Cerebellar nuclear complex (tissue), 1 donor: Measurements from ENCODE around the gene CDK17.
"Not testable (repeated sequence)": the region's sequence is repeated elsewhere in the genome, so short reads cannot be mapped to it uniquely, and the experiment has no call there.

Experiments
- DNase-seq, 2 experiments: peaks; one replicate each; lab custom pipeline; 2025; lab: John Stamatoyannopoulos, UW

CDK17 gene

DNA sequence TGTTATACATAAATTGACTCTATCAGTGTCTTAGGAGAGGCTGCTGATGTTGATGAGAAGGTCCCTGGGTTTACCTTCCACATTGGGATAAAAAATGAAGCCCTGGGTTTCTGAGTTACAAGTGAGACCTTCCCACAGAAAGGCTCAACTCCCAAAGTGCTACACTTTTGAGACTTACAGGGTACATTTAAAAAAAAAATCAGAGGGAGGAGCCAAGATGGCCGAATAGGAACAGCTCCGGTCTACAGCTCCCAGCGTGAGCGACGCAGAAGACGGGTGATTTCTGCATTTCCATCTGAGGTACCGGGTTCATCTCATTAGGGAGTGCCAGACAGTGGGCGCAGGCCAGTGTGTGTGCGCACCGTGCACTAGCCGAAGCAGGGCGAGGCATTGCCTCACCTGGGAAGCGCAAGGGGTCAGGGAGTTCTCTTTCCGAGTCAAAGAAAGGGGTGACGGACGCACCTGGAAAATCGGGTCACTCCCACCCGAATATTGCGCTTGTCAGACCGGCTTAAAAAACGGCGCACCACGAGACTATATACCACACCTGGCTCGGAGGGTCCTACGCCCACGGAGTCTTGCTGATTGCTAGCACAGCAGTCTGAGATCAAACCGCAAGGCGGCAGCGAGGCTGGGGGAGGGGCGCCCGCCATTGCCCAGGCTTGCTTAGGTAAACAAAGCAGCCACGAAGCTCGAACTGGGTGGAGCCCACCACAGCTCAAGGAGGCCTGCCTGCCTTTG, 84.3 kb downstream of the CDK17 start:
- DNase-seq = not testable (repeated sequence)

DNA sequence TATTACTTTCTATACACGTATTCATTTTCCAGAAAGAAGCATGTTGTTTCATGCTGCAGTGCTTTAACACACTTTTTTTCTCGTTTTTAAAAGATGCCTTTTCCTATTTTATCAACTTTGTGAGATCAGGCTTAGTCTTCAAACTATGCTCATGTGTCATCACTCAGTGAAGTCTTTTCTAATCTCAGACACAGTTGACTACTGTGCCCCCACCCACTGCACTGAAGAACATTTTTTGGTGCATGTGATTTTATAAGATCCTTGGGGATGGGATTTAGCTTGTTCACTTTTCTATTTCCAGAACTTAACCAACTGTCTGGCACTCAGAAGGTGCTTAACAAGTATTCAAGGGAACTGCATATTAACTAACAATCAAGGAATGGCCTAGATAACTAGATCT, 85.5 kb downstream of the CDK17 start:
- no peak for DNase-seq

DNA sequence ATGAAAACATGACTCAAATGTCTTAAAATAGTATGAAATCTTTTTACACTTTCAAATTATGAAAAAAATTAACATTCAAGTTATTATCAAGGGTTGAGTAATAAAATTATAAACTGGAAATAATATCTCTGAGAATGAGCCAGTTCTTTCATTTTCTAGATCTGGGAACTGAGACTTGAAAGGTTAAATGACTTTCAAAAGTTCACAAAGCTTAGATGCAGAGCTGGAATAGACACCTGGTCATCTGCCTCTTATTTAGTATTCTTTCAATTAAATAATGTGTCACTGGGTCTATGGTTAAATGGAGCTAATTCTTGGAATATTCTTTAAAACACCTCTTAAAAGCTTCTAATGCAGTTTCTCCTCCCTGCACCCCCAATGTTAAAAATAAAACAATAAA, 86.6 kb downstream of the CDK17 start:
- no peak for DNase-seq

DNA sequence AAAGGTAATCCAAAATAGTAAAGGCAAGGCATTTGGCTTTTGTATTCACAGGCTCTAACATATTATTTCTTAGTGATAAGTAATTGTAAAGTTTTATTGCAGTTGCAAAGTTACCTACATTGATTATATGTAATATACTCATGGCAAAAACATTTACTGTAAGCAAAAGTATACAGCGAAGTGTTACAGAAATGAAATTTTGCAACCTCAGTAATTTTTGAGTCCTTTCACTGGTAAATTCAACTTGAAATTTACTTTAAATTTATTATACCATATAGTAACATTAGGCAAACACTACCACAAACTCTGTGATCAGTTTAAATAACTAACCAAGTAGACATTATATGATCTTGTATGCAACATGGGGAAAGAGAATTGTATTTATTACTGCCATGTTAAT, 89.0 kb downstream of the CDK17 start:
- DNase-seq = no peak

DNA sequence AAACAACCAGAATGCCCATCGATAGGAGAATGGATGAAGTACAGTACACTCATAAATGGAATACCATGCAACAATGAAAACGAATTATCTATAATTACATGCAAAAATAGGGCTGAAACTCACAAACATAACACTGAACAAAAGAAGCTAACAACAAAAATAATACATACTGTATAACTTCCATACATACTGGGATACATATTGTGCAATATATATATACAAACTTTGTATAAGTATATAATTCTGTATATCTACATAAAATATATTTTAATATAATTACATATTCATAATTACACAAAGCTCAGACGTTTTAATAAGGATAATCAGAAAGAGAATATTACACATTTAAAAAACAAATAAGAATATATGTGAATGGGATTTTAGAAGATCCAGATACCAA, 90.2 kb downstream of the CDK17 start:
- no peak for DNase-seq

DNA sequence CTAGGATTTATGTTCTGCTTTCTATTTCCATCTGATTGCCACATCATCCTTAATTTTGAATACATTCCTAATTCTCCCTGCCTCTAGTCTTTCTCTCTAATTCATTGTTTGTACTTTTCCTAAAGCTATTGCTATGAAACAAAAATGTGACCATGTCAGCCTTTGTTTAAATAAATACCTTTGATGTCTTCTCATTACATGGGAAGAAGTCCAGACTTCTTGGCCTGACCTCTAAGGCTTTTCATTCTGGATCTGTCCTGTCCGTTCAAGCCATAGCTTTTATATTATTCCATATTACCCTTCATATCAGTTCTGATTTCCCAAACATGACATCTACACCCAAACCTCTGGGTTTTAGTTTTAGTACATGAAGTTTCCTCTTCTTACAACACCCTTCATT, 91.4 kb downstream of the CDK17 start:
- DNase-seq = no peak

DNA sequence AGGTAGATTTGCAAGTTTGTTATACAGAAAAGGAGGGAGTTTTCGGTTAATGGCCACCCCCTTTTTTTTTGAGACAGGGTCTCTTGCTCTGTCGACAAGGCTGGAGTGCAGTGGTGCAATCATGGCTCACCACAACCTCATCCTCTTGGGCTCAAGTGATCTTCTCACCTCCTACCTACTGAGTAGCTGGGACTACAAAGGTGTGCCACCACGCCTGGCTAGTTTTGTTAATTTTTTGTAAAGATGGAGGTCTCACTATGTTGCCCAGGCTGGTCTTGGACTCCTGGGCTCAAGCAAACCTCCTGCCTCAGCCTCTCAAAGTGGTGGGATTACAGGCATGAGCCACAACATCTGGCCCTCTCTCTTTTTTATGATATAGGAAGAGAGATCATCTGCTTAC, 94.6 kb downstream of the CDK17 start:
- DNase-seq = no peak

DNA sequence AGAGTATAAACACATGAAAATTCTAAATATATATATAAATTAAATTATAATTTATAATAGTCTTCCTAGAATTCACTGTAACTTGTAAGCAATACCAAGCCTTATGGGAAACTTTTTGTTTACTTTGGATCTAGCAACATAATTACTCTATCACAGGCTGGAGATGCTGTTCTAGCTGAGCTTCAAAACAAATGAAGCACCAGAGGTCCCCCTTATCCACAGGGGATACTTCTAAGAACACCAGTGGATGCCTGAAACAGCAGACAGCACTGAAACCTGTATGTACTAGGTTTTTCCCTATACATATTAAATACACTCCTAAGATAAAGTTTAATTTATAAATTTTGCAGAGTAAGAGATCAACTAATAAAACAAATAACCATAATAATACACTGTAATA, 96.6 kb downstream of the CDK17 start:
- no peak for DNase-seq

DNA sequence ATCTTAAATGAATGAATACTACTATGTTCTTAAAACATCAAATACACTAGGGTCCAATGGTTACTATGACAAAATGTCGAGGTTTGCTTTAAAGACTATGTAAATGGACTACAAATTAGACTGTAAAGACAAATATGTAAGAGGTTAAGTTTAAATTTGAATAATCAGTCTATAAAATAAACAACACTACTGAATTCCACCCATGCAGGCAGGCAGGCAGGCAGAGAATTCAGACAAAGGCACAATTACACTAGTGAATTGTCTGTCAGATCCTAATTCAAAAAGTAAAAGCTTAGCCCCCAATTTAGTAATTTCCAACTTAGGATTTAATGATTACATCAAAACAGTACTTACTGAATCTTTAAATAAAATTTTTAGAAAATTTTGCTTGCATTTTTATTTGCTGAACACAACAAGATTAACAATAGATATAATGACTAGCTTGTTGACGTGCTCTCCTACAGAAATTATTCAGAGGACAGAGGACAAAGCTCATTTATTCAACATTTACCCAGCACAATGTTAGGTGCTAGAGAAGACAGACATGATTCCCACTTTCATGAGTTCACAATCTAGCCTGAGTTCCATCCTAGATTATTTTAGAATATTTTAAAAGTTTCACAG, 97.4 kb downstream of the CDK17 start:
- no peak for DNase-seq

DNA sequence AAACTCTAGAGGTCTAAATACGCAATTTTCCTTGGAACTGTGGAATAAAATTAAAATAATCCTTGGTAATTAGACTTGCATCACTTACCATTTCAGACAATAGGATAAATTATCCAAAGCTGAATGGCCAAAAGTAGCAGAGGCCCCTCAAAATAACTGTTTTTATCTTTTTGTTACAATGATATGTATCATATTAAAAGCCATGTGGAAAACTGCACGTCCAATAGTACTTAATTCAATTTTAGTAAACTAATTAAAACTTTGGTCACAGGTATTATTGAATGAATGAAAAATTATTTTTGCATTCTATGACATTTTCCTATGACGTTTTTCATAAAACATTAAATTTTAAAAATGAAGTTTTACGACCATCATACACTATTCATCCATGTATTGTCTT, 98.5 kb downstream of the CDK17 start:
- no peak for DNase-seq

DNA sequence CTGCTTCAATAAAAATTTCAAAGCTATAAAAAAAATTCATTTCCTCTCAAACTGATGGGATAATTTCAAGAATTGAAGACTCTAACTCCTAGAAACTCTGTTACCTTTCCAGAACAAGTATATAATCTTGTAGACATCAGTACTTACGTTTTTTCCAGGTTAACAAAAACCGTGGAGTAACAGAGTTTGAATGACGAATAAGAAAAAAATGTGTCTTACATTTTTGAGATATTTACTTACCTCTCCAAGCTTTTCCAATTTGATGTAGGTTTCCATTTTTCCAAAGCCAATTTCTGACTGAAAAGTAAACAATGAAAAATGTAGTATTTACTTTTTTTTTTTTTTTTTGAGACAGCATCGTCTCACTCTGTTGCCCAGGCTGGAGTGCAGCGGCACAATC, 100.2 kb downstream of the CDK17 start:
- no peak for DNase-seq

DNA sequence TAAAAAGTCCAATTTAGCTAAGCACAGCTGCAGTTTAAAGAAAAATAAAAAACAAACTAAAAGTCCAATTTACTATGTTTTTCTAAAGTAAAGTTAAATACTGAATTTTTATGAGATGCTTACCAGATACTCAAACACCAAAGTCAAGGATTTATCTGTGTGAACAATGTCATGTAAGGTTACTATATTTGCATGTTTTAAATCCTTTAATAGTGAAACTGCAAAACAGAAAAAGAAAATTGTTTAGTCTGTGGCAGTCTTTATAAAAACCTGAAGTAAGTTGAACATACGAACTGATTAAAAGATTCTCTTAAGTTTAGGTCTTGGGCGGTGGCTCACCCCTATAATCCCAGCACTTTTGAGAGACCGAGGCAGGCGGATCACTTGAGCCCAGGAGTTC, 102.7 kb downstream of the CDK17 start:
- DNase-seq = no peak

DNA sequence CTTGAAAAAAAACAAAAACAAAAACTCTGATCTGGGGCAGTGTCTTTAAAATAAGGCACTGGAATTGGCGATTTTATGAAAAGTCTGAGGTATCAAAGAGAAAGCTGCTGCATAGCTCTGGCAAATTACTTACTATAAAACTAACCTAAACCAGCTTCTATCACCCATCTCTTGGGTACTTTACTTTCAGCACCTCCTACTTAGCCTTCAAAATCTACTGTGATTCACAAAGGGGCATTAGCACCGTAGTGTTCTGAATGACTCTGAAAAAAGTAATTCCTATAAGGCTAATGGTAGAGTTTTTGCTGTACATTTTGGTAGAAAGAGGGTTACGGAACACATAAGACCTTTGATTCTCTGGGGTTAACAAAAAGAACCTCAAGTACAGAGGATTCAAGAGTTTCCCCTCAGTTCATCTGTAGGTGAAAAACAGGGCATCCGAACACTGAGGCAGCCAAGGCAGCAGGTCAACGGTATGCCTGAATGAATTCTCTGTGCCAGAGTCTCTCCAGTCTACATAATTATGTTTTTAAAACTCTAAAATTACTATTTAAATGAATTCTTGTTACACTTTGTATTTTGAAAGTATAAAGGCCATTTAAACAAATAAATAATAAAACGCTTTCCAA, 104.6 kb downstream of the CDK17 start:
- no peak for DNase-seq

DNA sequence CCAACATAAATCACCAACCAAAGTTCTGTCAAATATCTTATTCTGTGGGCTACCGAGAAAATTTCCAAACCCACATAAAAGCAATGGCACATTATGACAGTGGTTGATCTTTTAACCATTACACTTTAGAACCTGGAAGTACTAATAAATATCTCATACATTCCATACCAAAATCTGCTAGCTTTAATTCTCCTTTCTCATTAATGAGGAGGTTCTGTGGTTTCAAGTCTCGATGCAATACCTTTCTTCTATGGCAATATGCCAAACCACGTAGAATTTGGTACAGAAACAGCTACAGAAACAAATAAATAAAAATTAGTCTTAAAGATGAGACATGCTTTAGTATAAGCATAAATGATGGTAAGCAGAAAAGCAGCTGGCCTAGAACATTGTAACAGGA, 105.4 kb downstream of the CDK17 start:
- no peak for DNase-seq

DNA sequence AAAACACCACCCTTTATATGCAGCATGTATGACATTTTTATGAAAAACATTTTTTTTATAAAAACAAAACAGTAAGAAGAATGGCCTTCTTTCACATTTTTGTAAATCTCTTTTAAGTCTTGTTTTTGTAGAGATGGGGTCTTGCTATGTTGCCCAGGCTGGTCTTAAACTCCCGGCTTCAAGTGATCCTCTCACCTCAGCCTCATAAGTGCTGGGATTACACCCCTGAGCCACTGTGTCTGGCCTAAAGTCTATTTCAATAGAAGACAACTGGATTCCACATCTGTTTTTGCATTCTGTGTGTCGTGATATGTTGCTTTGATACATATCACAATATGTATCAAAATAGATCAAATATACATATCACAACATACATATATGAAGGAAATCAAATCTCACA, 107.1 kb downstream of the CDK17 start:
- DNase-seq = no peak

DNA sequence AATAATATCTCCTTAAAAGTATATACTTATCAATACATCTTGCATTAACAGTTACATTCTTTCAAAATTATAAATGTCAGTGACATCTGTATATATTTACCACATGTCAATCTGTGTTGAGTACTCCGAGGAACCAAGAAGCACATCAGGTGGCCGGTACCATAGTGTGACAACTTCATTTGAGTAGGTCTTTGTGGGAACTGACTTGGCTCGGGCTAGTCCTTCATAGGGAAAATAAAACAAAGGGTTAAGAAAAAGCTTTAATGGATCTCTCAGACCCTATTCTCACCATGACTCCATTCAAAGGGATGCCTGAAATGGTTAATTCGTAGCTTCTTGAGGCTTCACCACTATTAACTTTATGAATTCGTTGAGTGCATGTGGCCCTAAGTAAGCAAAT, 111.2 kb downstream of the CDK17 start:
- no peak for DNase-seq

DNA sequence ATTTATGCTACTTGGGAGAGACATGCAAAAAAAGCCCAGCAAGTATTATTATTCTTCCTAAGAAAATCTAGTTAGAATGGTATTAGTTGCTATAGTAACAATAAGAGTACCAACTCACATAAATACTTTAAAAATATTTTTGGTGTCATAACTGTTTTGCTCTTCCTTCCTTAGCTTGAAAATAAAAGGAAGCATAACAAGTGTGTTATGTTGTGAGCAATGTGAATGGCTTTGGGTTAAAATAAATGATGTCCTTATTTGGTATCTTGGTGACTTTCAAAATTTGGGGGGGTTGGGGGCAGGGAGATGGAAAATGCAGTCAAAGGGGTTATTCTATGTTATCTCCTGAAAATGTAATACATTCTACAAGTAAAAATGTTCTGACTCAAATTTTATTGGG, 115.1 kb downstream of the CDK17 start:
- DNase-seq = no peak

DNA sequence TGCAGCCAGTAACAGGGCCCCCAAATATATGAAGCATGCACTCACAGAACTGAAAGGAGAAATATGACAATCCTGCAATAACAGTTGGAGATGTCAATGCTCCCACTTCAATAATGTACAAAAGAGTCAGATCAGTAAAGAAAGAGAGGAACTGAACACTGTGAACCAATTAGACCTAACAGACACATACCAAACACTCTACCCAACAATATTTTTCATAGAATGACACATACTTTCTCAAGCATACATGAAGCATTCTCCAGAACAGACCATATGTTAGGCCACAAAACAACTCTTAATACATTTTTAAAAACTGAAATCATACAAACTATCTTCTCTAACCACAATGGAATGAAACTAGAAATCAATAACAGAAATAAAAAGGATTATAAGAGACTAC, 125.9 kb downstream of the CDK17 start:
- no peak for DNase-seq

DNA sequence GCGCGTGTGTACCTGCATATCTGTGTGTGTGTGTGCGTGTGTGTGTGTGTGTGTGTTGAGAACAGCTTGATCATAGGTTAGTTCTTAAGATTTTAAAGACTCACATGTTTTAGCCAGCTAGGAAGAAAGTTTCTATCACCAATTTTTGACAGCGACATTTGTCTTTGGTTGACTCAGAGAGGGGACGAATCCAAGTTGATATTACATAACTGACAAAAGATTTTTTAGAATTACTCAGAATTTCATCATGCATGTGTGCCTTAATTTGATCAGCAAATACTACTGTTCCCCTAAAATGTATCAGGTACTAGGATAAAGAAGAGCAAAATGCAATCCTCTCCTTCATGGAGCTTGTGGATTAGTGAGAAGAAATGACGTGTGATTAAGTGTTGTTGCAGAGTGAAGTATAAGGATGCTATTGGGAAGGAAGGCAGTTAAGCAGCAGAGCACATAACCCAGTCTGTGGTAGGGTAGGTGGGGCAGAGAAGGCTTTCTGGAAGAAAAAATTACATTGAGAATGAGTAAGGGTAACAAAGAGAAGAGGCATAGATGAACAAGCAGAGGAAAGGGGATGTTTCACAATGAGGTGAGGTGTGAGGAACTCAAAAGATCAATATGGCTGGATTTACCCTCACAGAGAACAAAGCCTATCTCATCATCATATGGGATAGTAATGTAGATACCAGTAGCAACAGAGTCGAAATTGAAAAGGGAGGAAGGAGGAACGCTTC, 128.6 kb downstream of the CDK17 start:
- no peak for DNase-seq

DNA sequence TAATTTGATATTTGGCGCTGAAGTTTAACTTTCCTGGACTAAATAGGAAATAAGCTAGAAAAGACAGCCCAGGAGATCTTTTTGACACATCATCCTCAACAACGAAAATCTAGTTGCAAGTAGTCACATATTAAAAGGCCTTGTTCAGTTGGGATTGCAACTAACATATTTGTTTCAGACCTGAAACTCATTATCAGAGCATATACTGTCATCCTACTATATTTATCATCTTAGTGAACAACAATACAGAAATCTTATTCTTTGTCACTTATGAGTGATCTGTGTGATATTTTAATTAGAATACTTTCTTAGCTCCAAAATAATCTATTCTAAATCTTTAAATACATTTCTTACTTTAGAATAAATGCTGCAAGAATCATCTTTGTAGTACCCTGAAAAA, 134.0 kb downstream of the CDK17 start:
- DNase-seq = no peak

DNA sequence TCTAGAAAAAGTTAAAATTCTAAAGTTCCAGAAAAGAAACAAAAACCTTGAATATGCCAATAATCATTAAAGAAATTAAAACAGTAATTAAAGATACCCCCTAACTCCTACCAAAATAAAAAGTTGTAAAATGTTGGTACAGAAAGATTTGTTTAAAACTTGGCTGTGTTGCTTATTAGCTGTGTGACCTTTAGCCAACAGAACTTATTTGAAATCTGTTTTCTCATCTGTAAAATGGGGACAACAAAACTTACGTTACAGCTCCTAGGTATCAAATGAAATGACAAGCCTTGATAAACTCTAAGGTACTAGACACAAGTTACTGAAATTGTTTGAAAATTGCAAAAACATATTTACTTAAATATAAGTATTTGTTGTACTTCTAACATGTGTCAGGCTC, 134.4 kb downstream of the CDK17 start:
- no peak for DNase-seq

DNA sequence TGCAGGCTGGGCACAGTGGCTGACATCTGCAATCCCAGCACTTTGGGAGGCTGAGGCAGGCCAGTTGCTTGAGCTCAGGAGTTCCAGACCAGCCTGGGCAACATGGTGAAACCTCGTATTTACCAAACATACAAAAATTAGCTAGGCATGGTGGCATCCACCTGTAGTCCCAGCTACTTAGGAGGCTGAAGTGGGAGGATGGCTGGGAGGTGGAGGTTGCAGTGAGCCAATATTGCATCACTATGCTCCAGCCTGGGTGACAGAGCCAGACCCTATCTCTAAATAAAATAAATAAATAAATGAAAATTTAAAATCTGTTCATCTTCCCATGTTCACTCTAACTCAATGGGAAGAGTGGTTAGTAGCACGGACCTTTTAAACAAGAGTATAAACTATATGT, 134.8 kb downstream of the CDK17 start:
- DNase-seq = no peak

DNA sequence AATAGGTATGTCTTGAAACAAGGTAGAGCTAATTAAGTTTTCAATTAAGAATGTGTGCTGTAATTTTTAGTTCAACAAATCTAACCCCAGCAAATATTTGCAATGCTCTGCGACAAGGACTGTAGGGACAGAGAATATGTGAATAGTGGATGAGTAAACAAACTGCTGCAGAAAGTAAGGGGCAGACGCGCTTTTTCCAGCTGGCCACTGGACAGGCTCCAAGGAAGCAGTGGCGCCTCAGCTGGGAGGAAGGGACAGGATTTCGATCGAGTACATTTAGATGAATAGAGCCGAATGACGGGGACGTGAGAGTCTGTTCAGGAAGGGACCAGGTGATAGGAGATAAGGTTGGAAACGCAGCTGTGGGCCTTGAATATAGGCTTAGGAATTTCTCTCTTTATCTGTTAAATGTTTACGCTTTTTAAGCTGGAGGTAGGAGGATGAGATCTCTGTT, 136.8 kb downstream of the CDK17 start:
- DNase-seq = no peak
